Fibroblast of pulmonary artery (primary cell): ENCODE measurements around the gene AKAP6.

Experiments used
- DNase-seq: peaks from one replicate; pipeline ENCODE4 v3.0.0-alpha.2; 2010; ENCODE audit warnings: low read depth
- H3K4me3 ChIP-seq: replicated peaks from 2 replicates; pipeline ENCODE4 v1.5.1; 2011; ENCODE audit warnings: low read depth, mild to moderate bottlenecking, control low read depth, low read length, moderate library complexity
- TF ChIP-seq, protein P1 (sequence below): IDR thresholded peaks from 2 replicates; pipeline ENCODE4 v1.5.1; 2011; ENCODE audit warnings: mild to moderate bottlenecking, control low read depth, low read length, inconsistent platforms; ENCODE audit errors: missing control alignments

AKAP6 gene

DNA sequence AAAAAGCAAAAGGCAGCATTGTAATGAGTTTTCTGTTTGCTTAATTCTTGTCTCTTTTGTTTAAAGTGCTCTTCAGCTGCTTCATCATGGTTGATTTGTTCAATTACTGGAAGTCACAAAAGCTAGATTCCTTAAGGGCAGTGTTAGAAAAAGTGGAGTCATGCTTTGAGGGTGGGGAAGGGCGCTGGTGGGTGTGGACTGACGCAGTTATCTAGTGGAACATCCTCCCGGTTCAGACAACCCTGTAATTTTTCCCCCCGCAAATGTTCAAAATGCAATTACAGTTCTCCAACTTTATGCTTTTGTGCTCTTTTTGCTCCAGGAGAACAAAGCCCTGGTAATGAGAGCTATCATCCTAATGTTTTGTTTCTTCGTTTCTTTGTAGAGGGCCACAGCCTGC, 2.1 kb downstream of the AKAP6 start:
- no peak overlapping the region for H3K4me3 ChIP-seq
- TF ChIP-seq, protein P1, sequence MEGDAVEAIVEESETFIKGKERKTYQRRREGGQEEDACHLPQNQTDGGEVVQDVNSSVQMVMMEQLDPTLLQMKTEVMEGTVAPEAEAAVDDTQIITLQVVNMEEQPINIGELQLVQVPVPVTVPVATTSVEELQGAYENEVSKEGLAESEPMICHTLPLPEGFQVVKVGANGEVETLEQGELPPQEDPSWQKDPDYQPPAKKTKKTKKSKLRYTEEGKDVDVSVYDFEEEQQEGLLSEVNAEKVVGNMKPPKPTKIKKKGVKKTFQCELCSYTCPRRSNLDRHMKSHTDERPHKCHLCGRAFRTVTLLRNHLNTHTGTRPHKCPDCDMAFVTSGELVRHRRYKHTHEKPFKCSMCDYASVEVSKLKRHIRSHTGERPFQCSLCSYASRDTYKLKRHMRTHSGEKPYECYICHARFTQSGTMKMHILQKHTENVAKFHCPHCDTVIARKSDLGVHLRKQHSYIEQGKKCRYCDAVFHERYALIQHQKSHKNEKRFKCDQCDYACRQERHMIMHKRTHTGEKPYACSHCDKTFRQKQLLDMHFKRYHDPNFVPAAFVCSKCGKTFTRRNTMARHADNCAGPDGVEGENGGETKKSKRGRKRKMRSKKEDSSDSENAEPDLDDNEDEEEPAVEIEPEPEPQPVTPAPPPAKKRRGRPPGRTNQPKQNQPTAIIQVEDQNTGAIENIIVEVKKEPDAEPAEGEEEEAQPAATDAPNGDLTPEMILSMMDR = no peak

DNA sequence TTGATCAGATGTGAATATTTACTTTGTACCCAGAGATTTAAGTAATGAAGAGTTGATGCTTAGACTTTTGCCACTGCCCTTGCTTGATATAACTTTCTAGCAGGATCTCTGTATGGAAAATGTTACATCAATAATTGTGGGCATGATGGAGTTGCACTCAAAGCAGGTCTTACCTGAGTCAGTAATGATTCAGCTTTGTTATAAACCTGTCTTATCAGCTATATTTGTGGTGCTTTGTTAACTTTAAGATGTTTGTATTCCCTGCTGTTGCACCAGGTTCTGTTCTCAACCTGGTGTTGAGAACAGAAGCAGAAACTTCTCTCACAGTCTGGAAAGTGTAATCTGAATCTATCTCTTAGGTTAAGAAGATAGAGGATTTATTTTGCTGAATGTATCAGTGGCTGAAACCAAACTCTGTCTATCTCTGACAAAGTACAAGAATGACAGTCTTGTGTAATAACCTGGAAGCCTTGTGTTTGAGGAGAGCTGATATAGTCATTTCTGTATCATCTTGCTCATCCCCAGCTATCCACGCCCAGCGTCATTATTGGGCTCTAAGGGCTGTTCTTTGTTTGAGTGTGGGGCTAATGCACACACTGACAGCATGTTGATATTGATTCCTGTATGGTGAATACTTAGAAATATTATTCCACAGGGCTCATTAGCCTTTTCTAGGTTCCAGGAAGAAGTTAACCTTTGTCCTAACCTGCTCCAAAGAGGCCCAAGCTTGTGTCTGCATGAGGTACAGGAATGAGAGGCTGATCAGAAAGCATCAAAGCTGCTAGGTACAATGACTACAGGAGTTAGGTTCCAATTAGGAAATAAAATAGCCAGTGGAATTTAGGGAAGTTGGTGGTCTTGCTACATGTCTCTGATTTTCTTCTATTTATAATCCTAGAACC, 3.6 kb downstream of the AKAP6 start:
- no peak overlapping the region for H3K4me3 ChIP-seq
- no peak for DNase-seq
- TF ChIP-seq, protein P1 = no peak

More for the DNA sequence above, 2.1 kb downstream of the AKAP6 start:
- DNase-seq = no peak

DNA sequence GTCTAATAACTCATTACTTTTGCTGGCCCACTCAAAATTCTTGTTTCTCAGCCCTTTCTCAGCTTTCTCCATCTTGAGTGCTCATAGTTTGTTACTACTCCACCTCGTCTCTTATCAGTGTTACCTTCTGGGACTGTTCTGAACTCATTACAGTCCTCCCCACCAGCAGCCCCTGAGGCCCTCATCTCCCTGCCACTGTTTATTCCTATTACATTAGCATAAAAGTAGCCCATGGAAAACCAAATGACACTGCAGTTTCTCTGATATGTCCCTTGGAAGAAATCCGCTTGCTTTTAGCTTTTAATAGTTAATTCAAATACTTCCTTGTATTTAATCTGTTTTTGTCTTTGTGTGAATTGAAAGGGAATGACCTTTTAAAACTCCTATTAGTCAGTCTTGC, 7.6 kb downstream of the AKAP6 start:
- no peak overlapping the region for H3K4me3 ChIP-seq
- DNase-seq = no peak
- TF ChIP-seq, protein P1 = no peak

DNA sequence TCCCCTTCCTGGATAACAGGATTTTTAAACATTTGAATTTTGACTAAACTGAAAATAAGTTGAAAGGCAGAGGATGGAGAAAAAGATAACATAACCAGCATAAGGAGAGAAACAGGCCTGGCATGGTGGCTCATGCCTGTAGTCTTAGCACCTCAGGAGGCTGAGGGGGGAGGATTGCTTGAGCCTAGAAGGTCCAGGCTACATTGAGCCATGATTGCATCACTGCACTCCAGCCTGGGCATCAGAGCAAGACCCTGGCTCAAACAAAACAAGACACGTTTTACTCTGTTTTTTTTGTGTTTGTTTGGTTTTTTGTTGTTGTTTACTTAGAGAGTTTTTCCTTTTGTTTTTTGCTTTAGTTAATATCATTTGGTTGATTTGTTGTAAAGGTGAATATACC, 8.7 kb downstream of the AKAP6 start:
- DNase-seq = no peak
- TF ChIP-seq, protein P1 = no peak
- no peak overlapping the region for H3K4me3 ChIP-seq

DNA sequence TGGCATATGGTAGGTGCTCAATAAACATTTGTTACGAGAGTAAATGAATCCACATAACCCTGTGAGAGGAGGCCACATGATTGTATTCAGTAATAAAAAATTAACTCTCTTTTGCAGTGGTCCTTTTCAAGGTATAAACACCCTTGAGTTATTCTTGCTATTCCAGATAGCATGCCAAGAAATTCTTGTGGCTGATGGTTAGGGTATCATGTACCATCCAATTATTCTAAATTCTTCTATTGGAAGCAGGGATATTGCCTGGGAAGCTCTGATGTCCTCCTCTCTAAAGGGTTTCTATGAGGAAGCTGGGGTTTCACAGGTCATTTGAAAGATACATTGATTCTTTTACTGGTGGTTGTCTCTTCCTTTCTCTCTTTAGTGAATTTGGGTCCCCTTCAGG, 10.1 kb downstream of the AKAP6 start:
- TF ChIP-seq, protein P1 = no peak
- DNase-seq = no peak
- H3K4me3 ChIP-seq = no peak overlapping the region

DNA sequence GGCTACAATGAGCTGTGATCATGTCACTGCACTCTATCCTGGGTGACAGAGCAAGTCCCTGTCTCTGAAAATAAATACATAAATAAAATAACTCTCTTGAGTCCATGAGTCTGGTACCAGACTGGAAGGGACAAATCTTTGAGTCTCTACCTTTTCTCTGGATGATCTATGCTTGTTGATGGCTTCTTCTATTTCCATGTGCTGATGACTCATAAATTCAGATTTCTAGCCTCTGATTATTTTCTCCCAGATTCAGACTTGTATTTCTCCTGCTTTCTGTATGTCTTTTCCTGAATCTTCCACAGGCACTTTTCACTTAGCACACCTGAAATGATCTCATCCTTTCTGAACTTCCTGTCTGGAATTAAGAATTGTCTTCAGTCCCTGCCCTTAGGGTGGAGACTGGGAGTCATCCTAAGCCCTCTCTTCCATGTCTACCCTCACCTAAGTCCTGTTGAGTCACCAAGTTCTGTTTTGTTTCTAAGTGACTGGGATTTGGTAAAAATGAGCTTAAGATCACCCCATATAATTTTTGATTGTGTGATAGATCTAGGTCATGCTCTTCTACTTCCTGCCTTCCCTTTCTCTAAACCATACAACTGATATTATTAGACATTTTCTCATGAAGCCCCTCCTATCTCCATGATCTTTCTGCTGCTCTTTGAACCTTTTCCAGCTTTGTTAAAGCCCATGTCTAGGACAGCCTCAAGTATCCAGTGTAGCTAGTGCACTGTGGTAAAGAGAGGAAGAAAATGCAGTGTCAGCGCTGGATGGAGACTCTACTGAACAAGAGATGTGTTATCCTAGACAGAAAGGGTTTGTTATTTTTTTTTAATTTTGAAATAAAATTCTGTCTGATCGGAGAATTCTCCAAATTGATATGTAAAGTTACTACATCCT, 13.1 kb downstream of the AKAP6 start:
- no peak overlapping the region for H3K4me3 ChIP-seq
- no peak for DNase-seq
- TF ChIP-seq, protein P1 = no peak
